Activated CD4-positive, alpha-beta memory T cell treated with anti-CD3 and anti-CD28 coated beads for 36 hours (primary cell): ENCODE results near the gene AMPH. TPM values are rescaled to one million over a fixed set of nuclear protein-coding genes. Genes with fewer than 3 reads are reported as not detected.

Experiments used
- CTCF ChIA-PET: fragments of 350-600 bp; sonication (Branson Sonifier 250); formaldehyde crosslinking; loops from one replicate; lab custom pipeline; 2021; ENCODE audit warnings: antibody characterized with exemption, inconsistent platforms; lab: Charles Lee
- POLR2A ChIA-PET: fragments of 350-600 bp; sonication (Branson Sonifier 250); formaldehyde crosslinking; loops from one replicate; lab custom pipeline; 2021; ENCODE audit warnings: antibody characterized with exemption; lab: Charles Lee
- DNase-seq: peaks from one replicate; pipeline ENCODE4 v3.0.0-alpha.2; 2020
- H3K27ac Mint-ChIP-seq: one replicate; pipeline ENCODE4 v1.8.0; 2021; ENCODE audit warnings: mixed read lengths
- H3K27me3 Mint-ChIP-seq: one replicate; pipeline ENCODE4 v1.8.0; 2021; ENCODE audit warnings: mixed read lengths
- H3K36me3 Mint-ChIP-seq: one replicate; pipeline ENCODE4 v1.8.0; 2021; ENCODE audit warnings: mixed read lengths
- H3K4me1 Mint-ChIP-seq: one replicate; pipeline ENCODE4 v1.8.0; 2021; ENCODE audit warnings: low read depth, mixed read lengths
- H3K4me3 Mint-ChIP-seq: one replicate; pipeline ENCODE4 v1.8.0; 2021; ENCODE audit warnings: mild to moderate bottlenecking, mixed read lengths
- H3K9me3 Mint-ChIP-seq: one replicate; pipeline ENCODE4 v1.8.0; 2021; ENCODE audit warnings: mixed read lengths
- intact Hi-C: fragments of 100-400 bp; cut with micrococcal nuclease; formaldehyde crosslinking; loops from one replicate; pipeline ENCODE4 v1.15.1; 2023
- total RNA-seq, 2 experiments: library from RNA; stranded (reverse); gene quantifications; one replicate each; pipeline ENCODE4 v1.2.3, GENCODE V29; 2021

The AMPH gene
- total RNA-seq, 2 experiments from 2014 or later = not detected

DNA sequence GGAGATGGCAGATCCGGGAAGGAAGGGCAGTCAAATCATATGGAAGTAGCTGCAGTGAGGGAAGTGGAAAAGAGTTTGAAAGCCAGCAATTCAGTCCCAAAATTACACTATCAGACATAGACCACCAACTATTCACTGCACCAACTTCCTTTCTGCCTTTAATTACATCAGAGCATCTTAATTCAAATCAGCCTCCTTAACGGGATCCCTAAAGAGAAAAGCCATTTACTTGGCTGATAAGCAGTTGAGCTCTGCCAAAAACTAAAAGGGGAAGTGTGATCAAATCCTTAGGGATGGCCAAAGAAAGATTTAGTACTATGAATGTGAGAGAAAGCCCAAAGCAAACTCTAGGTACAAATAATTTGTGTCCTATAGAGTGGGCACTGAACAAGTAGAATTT is 110.4 kb downstream of the AMPH start:
- DNase-seq = no peak
- ChIA-PET POLR2A (no interaction called here), CTCF (no interaction called here)
- H3K27ac Mint-ChIP-seq = no peak overlapping the region
- H3K36me3 Mint-ChIP-seq = no peaks in the 10 kb centered on the region
- intact Hi-C loops = no loop called here
- peaks cover 6% of the 10 kb centered on the region for H3K9me3 Mint-ChIP-seq
- H3K4me3 Mint-ChIP-seq = no peak overlapping the region
- no peaks in the 10 kb centered on the region for H3K4me1 Mint-ChIP-seq
- H3K27me3 Mint-ChIP-seq = peaks cover 2% of the 10 kb centered on the region

DNA sequence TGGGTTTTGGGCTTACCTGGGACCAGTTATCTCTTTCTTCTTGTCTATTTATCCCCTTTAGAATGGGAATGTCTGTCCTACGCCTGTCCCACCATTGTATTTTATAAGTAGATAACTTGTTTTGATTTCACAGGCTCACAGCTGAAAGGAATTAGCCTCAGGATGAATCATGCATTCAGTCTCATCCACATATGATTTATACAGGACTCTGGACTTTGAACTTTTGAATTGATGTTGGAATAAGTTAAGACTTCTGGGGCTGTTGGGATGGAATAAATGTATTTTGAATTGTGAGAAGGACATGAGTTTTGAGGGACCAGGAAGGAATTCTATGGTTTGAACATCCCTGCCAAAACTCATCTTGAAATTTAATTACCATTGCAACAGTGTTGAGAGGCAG is 112.6 kb downstream of the AMPH start:
- Mint-ChIP-seq H3K4me3 (no peak overlapping the region), H3K36me3 (no peaks in the 10 kb centered on the region), H3K27ac (no peak overlapping the region), H3K9me3 (peaks cover 15% of the 10 kb centered on the region), H3K4me1 (no peaks in the 10 kb centered on the region), H3K27me3 (peaks cover 2% of the 10 kb centered on the region)
- ChIA-PET CTCF (no interaction called here), POLR2A (no interaction called here)
- intact Hi-C loops = no loop called here
- DNase-seq = no peak

DNA sequence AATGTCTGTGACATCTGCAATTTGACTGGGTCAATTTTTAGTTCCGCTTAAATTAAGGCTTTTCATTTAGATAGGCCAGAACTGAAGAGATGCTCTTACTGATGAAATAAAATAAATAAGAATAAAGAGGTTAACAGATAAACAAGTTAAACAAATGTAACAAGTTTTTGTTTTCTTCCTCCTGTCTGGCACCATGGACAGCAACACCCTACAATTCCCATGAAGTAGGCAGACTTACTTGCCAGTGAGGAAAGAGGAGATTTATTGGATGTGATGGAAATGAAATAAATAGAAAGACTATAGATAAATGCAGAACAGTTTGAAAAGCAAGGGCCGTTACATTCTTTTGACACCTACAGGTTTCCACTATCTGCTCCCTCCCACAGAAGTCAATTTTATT is 118.5 kb downstream of the AMPH start:
- Mint-ChIP-seq H3K27ac (no peak overlapping the region), H3K4me1 (no peaks in the 10 kb centered on the region), H3K27me3 (no peaks in the 10 kb centered on the region), H3K4me3 (no peak overlapping the region), H3K9me3 (peaks cover 13% of the 10 kb centered on the region), H3K36me3 (no peaks in the 10 kb centered on the region)
- ChIA-PET CTCF (interaction anchor here (0.6 kb wide), 1 partner anchor 297 kb away, joined by 3 read pairs; no protein-coding TSS in a partner anchor), POLR2A (no interaction called here)
- no peak for DNase-seq
- intact Hi-C loops = no loop called here

DNA sequence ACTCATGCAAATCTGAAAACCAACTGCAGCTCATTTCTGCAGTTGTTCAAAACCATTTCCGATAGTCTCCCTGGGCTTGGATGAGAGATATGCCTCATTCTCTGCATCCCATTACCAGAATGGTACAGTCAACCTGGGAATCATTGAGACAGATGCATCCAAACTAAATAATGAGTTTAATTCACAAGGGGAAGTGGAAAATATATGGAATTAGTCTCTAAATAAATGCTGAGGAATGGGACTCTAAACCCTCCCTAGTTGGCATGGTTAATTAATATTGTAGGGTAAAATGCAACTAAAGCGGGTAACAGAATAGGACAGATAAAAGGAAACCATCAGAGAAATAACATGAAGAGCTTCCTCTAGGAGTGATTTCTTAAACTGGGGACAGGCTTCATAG is 118.9 kb downstream of the AMPH start:
- Mint-ChIP-seq H3K27ac (no peak overlapping the region), H3K4me3 (no peak overlapping the region), H3K9me3 (peaks cover 13% of the 10 kb centered on the region), H3K36me3 (no peaks in the 10 kb centered on the region), H3K4me1 (no peaks in the 10 kb centered on the region), H3K27me3 (no peaks in the 10 kb centered on the region)
- intact Hi-C loops = no loop called here
- DNase-seq = no peak
- ChIA-PET POLR2A (no interaction called here), CTCF (no interaction called here)

DNA sequence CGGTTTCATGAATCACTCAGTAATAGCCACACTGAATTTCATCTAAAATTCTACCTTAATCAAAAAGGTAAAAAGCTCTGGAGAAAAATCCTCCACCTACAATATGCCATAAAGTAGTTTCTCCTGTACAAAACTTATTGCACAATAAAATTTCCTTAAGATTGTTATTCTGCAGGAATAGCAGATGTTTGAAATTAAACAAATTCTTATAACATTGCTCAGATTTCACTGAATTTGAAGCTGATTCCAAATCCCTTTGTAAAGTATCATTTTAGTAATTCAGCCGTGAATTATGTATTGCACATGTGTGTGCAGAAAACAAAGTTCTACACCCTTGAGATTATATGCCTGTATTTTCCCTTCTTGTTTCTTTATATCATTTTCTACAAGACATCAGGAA is 123.8 kb downstream of the AMPH start:
- H3K27ac Mint-ChIP-seq = no peak overlapping the region
- H3K9me3 Mint-ChIP-seq = no peaks in the 10 kb centered on the region
- H3K4me1 Mint-ChIP-seq = no peaks in the 10 kb centered on the region
- no peak overlapping the region for H3K4me3 Mint-ChIP-seq
- intact Hi-C loops = no loop called here
- POLR2A ChIA-PET = no interaction called here
- CTCF ChIA-PET = no interaction called here
- H3K36me3 Mint-ChIP-seq = no peaks in the 10 kb centered on the region
- no peaks in the 10 kb centered on the region for H3K27me3 Mint-ChIP-seq
- DNase-seq = no peak

DNA sequence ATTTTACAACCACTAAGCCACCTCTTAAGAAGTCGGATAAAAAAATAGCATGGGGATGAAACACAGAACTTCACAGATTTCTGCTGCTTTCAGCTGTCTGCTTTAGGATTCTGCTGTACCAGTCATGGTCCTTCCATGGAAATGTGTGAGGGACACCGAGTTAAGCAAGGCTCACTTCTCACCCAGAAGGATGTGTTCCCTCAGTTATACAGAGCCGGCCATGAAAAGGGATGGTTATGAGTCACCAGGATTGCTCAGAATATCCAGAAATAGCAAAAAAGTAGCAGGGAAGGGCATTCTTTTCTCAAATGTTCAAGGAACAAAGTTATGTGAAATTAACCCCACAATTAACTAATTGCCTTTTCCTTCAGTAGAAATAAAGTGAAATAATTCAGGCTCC is 124.4 kb downstream of the AMPH start:
- Mint-ChIP-seq H3K9me3 (no peaks in the 10 kb centered on the region), H3K27ac (no peak overlapping the region), H3K4me1 (no peaks in the 10 kb centered on the region), H3K36me3 (no peaks in the 10 kb centered on the region), H3K4me3 (no peak overlapping the region), H3K27me3 (no peaks in the 10 kb centered on the region)
- POLR2A ChIA-PET = no interaction called here
- intact Hi-C loops = no loop called here
- DNase-seq = no peak
- CTCF ChIA-PET = no interaction called here

DNA sequence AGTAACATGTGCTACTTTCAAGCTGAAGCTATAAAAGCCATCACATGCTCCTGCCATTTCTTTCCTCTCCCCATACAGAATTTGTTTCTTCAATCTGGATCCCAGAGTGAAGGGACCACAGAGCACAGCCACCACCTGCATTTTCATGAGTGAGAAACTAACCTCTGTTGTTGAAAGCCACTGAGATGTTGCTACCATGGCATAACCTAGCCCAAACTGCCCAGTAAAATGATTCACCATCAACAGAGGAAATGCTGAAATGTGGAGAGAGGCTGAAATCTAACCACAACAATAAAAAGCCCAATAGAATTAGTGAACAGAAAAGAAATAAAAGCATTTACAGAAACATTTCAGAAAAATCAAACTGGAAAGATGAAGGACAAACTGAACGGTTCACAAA is 125.2 kb downstream of the AMPH start:
- DNase-seq = no peak
- Mint-ChIP-seq H3K36me3 (no peaks in the 10 kb centered on the region), H3K4me3 (no peak overlapping the region), H3K9me3 (no peaks in the 10 kb centered on the region), H3K4me1 (no peaks in the 10 kb centered on the region), H3K27ac (no peak overlapping the region), H3K27me3 (no peaks in the 10 kb centered on the region)
- CTCF ChIA-PET = no interaction called here
- POLR2A ChIA-PET = no interaction called here
- intact Hi-C loops = no loop called here

DNA sequence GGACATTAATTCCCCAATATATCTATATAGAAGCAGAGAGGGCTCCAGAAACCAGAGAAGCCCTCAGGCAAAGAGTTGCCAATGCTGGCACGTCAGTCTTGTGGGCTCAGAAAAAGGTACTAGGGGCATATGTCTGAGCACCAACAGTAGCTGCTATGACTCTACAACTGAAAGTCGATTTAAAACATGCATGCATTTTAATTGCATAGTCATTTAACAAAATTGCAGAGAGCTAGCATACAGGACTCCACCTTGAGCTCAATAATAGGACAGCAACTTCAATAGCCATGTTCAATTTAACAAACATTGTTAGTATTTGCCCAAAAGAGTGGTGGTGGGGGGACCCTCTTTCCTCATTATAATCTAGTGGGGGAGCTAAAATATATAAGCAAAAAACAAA is 126.5 kb downstream of the AMPH start:
- DNase-seq = no peak
- Mint-ChIP-seq H3K27ac (no peak overlapping the region), H3K9me3 (no peaks in the 10 kb centered on the region), H3K36me3 (no peaks in the 10 kb centered on the region), H3K27me3 (no peaks in the 10 kb centered on the region), H3K4me3 (no peak overlapping the region), H3K4me1 (no peaks in the 10 kb centered on the region)
- intact Hi-C loops = no loop called here
- ChIA-PET CTCF (interaction anchor here (1.0 kb wide), 1 partner anchor 106 kb away, joined by 3 read pairs; no protein-coding TSS in a partner anchor), POLR2A (no interaction called here)

DNA sequence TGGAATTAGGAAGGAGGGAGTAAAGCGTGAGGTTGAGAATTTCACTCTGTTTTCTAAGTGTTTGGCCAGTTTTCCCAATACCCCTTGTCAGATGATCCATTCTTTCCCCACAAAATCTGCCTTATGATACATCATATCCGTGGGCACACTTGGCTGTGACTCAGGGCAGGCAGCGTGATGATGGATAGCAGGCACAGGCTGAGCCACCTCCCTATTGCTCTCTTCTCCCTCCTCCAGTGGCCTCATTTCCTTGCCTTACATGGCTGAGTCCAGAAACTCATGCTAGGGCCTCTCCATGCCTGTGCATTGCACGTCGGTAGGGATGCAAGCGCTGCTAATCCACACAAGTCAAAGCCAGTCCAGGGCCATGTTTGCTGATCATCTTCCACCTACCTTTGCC is 128.3 kb downstream of the AMPH start:
- H3K9me3 Mint-ChIP-seq = no peaks in the 10 kb centered on the region
- H3K4me3 Mint-ChIP-seq = no peak overlapping the region
- intact Hi-C loops = no loop called here
- ChIA-PET CTCF (no interaction called here), POLR2A (no interaction called here)
- no peaks in the 10 kb centered on the region for H3K27me3 Mint-ChIP-seq
- H3K4me1 Mint-ChIP-seq = no peaks in the 10 kb centered on the region
- H3K27ac Mint-ChIP-seq = no peak overlapping the region
- no peaks in the 10 kb centered on the region for H3K36me3 Mint-ChIP-seq
- DNase-seq = no peak

DNA sequence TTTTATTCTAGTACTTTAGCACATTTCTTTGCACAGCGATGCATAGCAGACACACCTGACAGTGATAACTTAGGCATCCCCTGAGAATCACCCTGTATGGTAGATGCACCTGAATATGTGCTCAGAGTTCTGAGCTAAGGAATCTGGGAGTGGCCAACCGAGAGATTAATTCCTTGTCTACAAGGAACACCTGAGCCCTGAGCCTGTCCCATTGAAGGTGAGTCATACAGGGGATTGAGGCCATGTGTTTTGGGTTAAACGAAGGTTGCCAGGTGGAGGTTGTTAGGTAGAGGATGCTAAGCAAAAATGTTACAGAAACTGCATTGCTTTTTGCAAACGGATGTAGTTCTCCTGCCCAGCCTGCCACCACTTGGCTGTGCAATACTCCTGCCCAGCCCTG is 128.9 kb downstream of the AMPH start:
- no peaks in the 10 kb centered on the region for H3K4me1 Mint-ChIP-seq
- H3K36me3 Mint-ChIP-seq = no peaks in the 10 kb centered on the region
- H3K9me3 Mint-ChIP-seq = no peaks in the 10 kb centered on the region
- H3K27me3 Mint-ChIP-seq = no peaks in the 10 kb centered on the region
- intact Hi-C loops = no loop called here
- no peak for DNase-seq
- ChIA-PET POLR2A (no interaction called here), CTCF (no interaction called here)
- no peak overlapping the region for H3K27ac Mint-ChIP-seq
- no peak overlapping the region for H3K4me3 Mint-ChIP-seq

DNA sequence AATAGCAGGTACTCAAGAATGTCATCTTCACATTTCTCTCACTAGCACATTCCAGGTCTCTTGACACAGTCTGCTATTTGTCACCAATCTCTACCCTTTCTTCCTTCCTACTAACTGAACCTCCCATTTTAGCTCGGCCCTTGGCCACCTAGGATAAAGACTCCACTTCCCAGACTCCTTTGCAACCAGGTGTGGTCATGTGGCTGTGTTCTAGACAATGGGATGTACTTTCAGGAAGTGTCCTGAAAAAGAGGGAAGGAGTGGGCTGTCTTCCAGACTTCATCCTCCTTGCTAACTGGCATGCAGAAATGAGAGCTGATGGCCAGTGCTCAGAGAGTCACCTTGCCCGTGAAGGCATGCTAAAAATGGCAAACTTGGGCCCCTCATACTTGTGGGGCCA is 139.2 kb downstream of the AMPH start:
- DNase-seq = no peak
- H3K27me3 Mint-ChIP-seq = peaks cover 6% of the 10 kb centered on the region
- intact Hi-C loops = no loop called here
- CTCF ChIA-PET = no interaction called here
- H3K36me3 Mint-ChIP-seq = no peaks in the 10 kb centered on the region
- H3K27ac Mint-ChIP-seq = no peak overlapping the region
- H3K4me1 Mint-ChIP-seq = no peaks in the 10 kb centered on the region
- no peaks in the 10 kb centered on the region for H3K9me3 Mint-ChIP-seq
- no peak overlapping the region for H3K4me3 Mint-ChIP-seq
- POLR2A ChIA-PET = no interaction called here

DNA sequence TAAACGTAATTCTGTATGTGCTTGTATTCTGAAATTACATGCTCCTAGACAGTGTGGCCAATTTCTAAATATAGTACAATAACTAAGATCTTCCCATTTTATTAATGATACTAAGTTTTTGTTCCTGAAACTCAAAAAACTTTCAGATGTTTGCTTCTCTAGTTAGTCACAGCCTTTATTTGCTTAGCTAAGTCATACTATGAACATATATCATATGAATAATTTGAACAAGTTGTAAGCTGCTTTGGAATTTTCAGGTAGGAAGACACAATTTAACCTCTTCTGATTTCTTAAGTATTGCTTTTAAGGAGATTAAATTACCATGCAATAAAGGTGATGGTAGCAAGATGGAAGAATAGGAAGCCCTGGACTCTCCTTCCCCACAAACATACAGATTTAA is 148.7 kb downstream of the AMPH start:
- Mint-ChIP-seq H3K9me3 (peaks cover 19% of the 10 kb centered on the region), H3K27me3 (peaks cover 16% of the 10 kb centered on the region), H3K4me1 (peaks cover 1% of the 10 kb centered on the region), H3K36me3 (peaks cover 3% of the 10 kb centered on the region), H3K4me3 (no peak overlapping the region), H3K27ac (no peak overlapping the region)
- CTCF ChIA-PET = interaction anchor here (0.6 kb wide), 1 partner anchor 26 kb away, joined by 3 read pairs; no protein-coding TSS in a partner anchor
- intact Hi-C loops = no loop called here
- no peak for DNase-seq
- POLR2A ChIA-PET = no interaction called here

DNA sequence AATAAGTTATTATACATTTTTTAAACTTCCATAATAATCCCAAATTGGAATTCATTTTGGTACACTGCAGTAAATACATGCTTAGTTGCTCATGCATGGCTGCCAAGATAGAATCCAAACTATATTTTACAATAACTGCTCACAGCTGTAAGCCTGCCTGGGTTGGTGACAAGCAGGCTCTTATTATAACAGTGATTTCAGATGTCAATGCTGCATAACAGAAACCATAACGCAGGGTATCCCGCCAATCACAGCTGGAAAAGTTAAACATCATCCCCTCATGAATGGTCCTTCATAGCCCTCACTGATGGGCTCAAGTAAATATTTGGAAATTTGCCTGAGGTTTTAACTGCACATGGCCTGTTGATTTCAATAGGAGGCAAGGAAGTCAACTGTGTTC is 149.8 kb downstream of the AMPH start:
- H3K27me3 Mint-ChIP-seq = peaks cover 13% of the 10 kb centered on the region
- H3K4me1 Mint-ChIP-seq = peaks cover under 1% of the 10 kb centered on the region
- peaks cover 21% of the 10 kb centered on the region for H3K9me3 Mint-ChIP-seq
- H3K4me3 Mint-ChIP-seq = no peak overlapping the region
- H3K27ac Mint-ChIP-seq = no peak overlapping the region
- intact Hi-C loops = no loop called here
- no peak for DNase-seq
- peaks cover 4% of the 10 kb centered on the region for H3K36me3 Mint-ChIP-seq
- ChIA-PET POLR2A (no interaction called here), CTCF (no interaction called here)
